GM21576 (cell line): ENCODE data around the gene MYO7B.

ENCODE experiments used
- ATAC-seq: cut with Tn5 transposase; IDR thresholded peaks from one replicate; pipeline ENCODE4 v1.9.1; 2021; ENCODE audit warnings: mild to moderate bottlenecking, moderate library complexity; ENCODE audit not compliant: unreplicated experiment

Gene MYO7B

DNA sequence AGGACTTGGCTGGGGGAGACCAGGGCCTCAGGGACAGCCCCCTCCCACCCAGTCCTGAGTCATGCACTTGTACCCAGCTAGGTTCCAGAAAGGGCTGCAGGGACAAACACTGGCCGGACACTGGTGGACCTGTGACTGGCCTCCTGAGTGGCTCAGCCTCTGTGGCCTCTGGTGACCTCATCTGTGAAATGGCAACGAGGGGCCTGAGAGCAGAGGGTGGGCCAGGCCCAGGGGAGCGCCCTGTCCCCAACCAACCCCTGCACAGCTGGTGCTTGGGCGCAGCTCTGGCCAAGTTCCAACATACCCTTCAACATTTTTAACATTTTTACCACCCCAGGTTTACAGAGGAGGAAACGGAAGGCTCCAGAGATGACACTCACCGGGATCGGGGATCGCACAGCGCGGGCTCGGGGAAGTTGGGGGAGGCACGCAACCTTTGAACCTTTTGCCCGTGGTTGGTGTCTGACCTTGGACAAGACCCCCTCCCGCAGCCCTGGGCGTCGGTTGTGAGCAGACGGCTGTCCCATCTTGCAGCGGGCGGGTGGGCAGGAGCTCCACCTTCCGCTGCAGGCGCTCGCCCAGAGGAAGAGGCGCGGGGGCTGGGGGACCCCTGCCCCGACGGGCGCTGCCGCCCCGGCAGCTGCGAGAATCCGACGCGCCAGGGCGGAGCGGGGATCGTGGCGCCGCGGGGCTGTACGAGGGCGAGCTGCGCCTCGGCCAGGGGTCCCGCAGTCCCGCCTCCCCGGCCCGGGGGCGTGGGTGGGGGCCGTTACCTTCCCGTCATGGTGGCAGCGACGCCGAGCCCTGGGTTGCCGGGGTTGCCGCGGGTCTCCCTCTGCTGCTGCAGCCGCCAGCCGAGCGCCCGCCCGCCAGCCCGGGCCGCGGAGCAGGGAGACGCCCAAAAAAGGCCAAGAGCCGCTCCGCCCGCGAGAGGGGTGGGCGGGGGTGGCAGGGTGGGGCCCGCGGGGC is 139.0 kb downstream of the MYO7B start:
- no peak for ATAC-seq

GRCh38 chr2:127675331-127676261 is 140.1 kb downstream of the MYO7B start, which contains the start of gene LIMS2:
LIMS2 (minus strand) TSS chr2:127675530; CDS start chr2:127675024, 506 bp downstream.
- no peak for ATAC-seq

DNA sequence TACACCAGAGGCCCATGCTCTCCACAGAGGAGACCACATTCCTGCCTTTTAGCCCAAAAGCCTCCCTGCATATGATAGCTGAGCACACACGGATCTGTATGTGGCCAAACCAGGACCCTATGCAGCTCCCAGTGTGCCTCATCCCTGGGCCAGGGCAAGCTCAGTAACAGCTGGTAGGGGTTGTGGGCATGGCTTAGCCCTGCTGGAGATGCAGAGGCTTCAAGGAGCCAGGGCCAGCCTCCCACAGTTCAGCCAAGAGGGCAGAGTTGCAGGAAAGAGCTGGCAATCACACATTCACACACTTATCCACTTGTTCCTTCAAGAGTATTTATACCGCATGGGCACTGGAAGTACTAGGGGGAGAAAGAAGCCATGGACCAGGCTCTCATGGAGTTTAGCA is 141.4 kb downstream of the MYO7B start:
- no peak for ATAC-seq

DNA sequence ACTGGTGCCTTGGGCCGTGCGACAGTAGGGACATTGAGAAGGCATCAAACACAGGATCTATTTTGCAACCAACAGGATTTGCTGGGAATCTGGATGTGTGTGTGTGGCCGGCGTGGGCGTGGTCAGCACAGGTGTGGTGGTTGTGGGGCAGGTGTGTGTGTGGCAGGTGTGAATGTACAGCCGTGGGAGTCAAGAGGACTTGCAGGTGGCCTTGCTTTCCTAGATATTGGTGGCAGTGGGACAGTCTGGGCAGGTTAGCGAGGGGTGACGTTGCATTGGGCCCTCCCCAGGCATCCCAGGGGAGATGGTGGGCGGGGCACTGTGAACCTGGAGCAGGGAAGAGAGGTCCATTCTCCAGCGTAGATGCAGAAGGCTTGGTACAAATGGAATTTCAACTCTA is 143.0 kb downstream of the MYO7B start:
- ATAC-seq = no peak

DNA sequence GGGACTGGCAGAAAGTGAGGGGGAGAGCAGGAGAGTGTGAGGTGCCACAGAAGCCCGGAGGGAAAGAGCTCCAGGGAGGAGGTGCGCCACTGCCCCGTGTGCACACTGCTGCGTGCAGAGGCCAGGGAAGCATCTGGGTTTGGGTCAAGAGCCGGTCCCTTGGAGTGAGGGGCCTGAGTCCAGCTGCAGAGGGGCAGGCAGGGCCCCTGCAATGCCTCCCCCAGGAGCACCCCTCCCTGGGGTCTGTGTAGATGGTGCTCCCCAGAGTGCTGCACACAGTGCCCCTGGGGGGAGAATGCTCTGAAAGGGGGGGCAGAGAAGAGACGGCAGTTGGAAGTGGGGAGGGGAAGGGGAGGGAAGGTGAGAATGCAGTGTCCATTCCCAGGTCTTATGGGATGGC is 143.5 kb downstream of the MYO7B start:
- ATAC-seq = no peak

DNA sequence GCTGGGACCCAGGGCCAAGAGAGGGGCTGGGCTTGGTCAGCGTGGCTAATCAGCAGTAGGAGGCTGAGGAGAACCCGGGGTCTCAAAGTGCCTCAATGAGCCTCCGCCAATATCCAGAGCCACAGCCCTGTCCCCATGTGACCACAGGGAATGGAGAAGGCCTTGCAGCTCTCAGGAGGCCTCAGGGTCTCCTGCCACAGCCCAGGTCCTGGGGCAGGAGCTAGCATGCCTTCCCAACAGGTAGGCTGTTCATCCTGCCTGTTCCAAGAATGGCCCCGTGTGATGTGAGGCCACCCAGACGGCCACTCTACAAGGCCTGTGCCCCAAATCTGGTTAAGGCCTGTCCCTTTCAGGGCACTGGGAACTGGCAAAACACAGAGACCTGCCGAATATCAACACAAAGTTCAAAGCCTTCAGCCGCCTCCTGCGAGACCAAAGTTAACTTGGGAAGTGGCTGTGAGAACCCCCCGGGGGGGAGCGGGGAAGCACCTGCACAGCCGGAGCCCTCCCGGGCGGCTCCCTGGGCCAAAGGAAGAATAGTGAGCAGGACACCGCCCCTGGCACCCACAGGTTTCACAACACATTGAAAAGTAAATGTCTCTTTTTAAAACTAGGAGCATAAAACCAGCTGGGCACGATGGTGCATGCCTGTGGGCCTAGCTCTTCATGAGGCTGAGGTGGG is 144.3 kb downstream of the MYO7B start:
- ATAC-seq = no peak

GRCh38 chr2:127680706-127681287 is 145.3 kb downstream of the MYO7B start:
- ATAC-seq = no peak

- ATAC-seq = no peak
Observed at GRCh38 chr2:127681288-127681804, 145.9 kb downstream of the MYO7B start.

DNA sequence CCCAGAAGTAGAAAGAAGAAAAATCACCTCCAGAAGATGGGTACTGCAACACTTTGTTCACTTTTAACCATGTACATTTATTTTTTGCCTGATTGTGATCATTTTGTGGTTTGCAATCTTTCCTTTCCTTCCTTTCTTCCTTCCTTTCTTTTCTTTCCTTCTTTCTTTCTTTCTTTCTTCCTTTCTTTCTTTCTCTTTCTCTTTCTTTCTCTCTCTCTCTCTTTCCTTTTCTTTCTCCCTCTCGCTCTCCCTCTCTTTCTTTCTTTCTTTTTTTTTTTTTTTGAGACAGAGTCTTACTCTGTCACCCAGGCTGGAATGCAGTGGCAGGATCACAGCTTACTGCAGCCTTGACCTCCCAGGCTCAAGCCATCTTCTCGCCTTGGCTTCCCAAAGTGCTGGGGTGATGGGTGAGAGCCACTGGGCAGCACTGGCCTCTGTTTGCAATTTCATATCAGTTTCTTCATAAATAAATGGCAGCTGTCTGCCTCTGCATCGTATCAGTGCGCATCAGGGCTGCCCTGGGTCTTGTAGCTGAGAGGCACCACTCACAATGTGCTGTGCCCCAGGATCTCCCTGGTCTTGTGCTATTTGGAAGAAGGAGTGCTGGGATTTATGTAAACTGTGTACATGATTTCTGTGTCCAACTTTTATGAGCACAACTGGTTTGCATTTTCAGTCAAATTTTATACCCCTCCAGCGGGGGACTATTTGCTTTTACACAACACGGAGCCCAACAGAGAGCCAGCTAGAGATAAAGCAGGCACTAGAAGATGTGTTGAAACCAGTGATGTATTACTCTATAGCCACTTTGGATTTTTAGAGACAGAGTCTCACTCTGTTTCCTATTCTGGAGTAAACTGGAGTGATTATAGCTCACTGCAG is 146.7 kb downstream of the MYO7B start:
- no peak for ATAC-seq

DNA sequence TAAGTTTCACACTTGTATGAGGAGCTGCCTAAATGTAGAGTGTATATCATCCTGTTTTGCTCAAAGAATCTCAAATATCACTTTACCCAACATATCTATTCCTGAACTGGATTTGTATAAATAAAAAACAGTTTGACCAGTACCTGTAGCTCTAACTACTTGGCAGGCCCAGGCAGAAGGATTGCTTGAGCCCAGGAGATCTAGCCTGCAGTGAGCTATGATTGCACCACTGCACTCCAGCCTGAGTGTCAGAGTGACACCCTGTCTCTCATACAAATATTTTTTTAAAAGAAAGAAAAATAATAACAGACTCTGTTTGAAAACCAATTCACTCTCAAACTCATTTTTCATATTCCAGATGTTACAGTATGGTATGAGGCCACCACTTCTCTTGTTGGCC is 147.6 kb downstream of the MYO7B start:
- ATAC-seq = no peak

- ATAC-seq = no peak
Observed at GRCh38 chr2:127683757-127684156, 148.3 kb downstream of the MYO7B start.

DNA sequence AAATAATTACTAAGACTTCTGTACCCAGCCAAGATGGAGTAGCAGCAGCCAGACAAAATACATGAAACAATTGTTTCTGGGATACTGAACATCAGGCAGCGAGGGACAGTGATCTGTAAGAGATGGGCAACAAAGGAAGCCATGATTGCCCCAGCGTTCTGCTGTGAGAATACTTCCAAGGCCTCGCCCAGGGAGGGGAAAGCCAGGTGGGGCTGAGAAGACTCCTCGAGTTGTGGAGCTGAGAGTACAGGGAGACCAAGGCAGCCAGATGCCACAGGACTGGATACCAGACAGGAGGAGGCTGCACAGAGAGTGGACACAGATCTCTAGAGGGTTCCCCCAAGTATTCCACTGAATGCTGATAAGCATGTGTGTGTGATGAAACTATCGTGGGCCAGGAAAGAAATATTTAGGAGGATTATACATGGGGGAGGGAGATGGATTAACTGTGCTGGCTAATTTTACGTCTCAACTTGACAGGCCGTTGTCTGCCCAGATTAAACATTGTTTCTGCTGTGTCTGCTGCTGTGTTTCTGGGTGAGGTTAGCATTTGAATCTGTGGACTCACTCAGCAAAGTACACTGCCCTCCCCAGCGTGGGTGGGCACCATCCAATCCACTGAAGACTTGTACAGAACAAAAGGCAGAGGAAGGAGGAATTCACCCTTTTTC is 150.1 kb downstream of the MYO7B start:
- ATAC-seq = no peak
